GM18868 (cell line): Measurements from ENCODE around the gene KIF4B.
"Not testable (repeated sequence)": the region's sequence is repeated elsewhere in the genome, so short reads cannot be mapped to it uniquely, and the experiment has no call there.

Experiments
- ATAC-seq: cut with Tn5 transposase; IDR thresholded peaks from one replicate; pipeline ENCODE4 v1.9.1; 2021; ENCODE audit warnings: mild to moderate bottlenecking, moderate library complexity; ENCODE audit not compliant: unreplicated experiment

The KIF4B gene

GRCh38 chr5:155006265-155006664, 7.3 kb upstream of the KIF4B start:
- not testable (repeated sequence) for ATAC-seq

- no peak for ATAC-seq
These were observed 4.9 kb upstream of the KIF4B start for GRCh38 chr5:155008669-155009068.

- no peak for ATAC-seq
These were observed 2.7 kb upstream of the KIF4B start for GRCh38 chr5:155010881-155011280.

GRCh38 chr5:155015239-155015638, 1.7 kb downstream of the KIF4B start:
- ATAC-seq: no peak

- peak; percentile 99 for ATAC-seq
These were observed 4.1 kb downstream of the KIF4B start for GRCh38 chr5:155017610-155018009.

GRCh38 chr5:155019601-155020226, 6.2 kb downstream of the KIF4B start:
- ATAC-seq: no peak

- no peak for ATAC-seq
These were observed 8.3 kb downstream of the KIF4B start for GRCh38 chr5:155021842-155022241.

- ATAC-seq: no peak
These were observed 9.8 kb downstream of the KIF4B start for GRCh38 chr5:155023320-155023719.

- ATAC-seq: no peak
These were observed 10.5 kb downstream of the KIF4B start for GRCh38 chr5:155024015-155024414.

GRCh38 chr5:155025895-155026294, 12.3 kb downstream of the KIF4B start:
- no peak for ATAC-seq

- peak; percentile 65 for ATAC-seq
These were observed 14.6 kb downstream of the KIF4B start for GRCh38 chr5:155027993-155028629.

- ATAC-seq: no peak
These were observed 15.7 kb downstream of the KIF4B start for GRCh38 chr5:155029240-155029639.

GRCh38 chr5:155034145-155034744, 20.7 kb downstream of the KIF4B start:
- ATAC-seq: not testable (repeated sequence)

- not testable (repeated sequence) for ATAC-seq
These were observed 21.5 kb downstream of the KIF4B start for GRCh38 chr5:155035087-155035486.

- ATAC-seq: no peak
These were observed 27.6 kb downstream of the KIF4B start for GRCh38 chr5:155040984-155041653.

GRCh38 chr5:155044591-155044990, 31.0 kb downstream of the KIF4B start:
- ATAC-seq: no peak

GRCh38 chr5:155046591-155046990, 33.0 kb downstream of the KIF4B start:
- ATAC-seq: no peak

- ATAC-seq: no peak
These were observed 34.3 kb downstream of the KIF4B start for GRCh38 chr5:155047818-155048217.

- peak; percentile 42 for ATAC-seq
These were observed 36.2 kb downstream of the KIF4B start for GRCh38 chr5:155049569-155050383.

GRCh38 chr5:155050384-155051019, 36.9 kb downstream of the KIF4B start:
- ATAC-seq: no peak
